Measurements from ENCODE around the gene RIPOR3. TPM values are rescaled to one million over a fixed set of nuclear protein-coding genes. Genes with fewer than 3 reads are reported as not detected.

RIPOR3 gene
- total and polyA plus RNA-seq, 9 of the 15 experiments (the other 6 are each of a cell fraction or from before 2014, with no cell fraction given): 3.3 to 62.7 (median 21.4) TPM

DNA sequence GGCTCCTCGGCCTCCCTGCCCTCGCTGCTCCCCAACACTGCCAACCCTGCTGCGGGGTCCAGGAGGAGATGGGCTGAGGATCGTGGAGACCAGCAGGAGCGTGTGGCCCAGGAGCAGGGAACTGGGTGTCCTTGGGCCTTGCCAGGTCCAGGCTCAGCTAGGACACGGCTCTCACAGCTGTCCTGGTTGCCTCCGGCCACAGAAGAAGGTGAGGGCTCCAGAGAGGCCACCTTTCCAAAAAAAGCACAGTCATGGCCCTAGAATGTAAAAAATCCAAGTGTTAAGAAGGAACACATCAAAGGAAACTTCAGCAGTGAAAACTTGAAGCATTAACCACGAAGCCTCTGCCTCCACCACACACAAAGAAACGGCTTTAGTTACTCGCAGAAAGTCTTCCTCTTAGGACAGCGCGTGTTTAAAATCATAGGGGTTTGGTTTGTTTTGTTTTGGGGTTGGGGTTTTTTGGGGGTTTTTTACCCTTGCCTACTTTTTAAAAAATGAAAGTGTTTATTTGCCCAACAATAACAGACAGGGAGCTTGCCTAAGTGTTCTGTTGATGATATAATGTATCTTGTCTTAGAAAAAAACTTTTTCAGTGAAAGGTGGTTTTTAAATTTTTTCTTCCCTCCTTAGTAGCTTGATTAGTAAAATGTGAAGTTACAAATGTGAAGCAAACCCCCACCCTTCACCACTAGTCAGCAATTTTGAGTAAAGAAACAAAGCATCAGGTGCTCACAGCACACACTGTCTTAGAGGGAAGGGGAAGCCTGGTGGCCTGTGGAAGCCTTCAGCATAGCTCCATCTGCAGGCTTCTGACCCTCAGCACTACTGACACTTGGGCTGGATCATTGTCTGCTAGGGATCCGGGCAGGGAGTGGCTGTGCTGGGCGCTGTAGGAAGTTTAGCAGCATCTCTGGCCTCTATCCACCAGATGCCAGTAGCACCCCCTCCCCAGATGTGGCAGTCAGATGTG is 121.2 kb downstream of the RIPOR3 start (continued):
- TF ChIP-seq, protein P1, sequence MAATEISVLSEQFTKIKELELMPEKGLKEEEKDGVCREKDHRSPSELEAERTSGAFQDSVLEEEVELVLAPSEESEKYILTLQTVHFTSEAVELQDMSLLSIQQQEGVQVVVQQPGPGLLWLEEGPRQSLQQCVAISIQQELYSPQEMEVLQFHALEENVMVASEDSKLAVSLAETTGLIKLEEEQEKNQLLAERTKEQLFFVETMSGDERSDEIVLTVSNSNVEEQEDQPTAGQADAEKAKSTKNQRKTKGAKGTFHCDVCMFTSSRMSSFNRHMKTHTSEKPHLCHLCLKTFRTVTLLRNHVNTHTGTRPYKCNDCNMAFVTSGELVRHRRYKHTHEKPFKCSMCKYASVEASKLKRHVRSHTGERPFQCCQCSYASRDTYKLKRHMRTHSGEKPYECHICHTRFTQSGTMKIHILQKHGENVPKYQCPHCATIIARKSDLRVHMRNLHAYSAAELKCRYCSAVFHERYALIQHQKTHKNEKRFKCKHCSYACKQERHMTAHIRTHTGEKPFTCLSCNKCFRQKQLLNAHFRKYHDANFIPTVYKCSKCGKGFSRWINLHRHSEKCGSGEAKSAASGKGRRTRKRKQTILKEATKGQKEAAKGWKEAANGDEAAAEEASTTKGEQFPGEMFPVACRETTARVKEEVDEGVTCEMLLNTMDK (IDR thresholded peaks at IDR 0.05; ENCODE audit: borderline replicate concordance, insufficient read depth, low read depth, low read length, poor library complexity, severe bottlenecking): peak; percentile 8
- TF ChIP-seq RB1 (IDR thresholded peaks at IDR 0.05; ENCODE audit: low read depth) (peak; percentile 60; the same call in 1 of the 2 replicates), GABPA (tag; conservative IDR thresholded peaks at IDR 0.05; ENCODE audit: low read depth) (no peak), ELF2 (CRISPR knock-in tag; IDR thresholded peaks at IDR 0.05) (no peak), ZNF217 (CRISPR knock-in tag; IDR thresholded peaks at IDR 0.05) (no peak), ETS2 (tag; IDR thresholded peaks at IDR 0.05; ENCODE audit: borderline replicate concordance, poor library complexity, severe bottlenecking) (no peak), HIVEP1 (CRISPR knock-in tag; IDR thresholded peaks at IDR 0.05) (no peak), BHLHE40 (IDR thresholded peaks at IDR 0.05; ENCODE audit: low read length) (peak; percentile 20; the same call in 1 of the 2 replicates), SLC30A9 (CRISPR knock-in tag; IDR thresholded peaks at IDR 0.05) (no peak), MAFF (IDR thresholded peaks at IDR 0.05; ENCODE audit: low read length) (peak; percentile 87), ZSCAN29 (IDR thresholded peaks at IDR 0.05) (0 out of 2 replicates have a peak, but pooled peaks have one; percentile 5), SP1 (CRISPR knock-in tag; IDR thresholded peaks at IDR 0.05) (no peak), SMC3 (conservative IDR thresholded peaks at IDR 0.05; ENCODE audit: insufficient read depth, low read depth, low read length) (peak; percentile 66), TGIF2 (CRISPR knock-in tag; IDR thresholded peaks at IDR 0.05) (no peak), GATAD2A (IDR thresholded peaks at IDR 0.05) (no peak)
- TF ChIP-seq, protein P2, sequence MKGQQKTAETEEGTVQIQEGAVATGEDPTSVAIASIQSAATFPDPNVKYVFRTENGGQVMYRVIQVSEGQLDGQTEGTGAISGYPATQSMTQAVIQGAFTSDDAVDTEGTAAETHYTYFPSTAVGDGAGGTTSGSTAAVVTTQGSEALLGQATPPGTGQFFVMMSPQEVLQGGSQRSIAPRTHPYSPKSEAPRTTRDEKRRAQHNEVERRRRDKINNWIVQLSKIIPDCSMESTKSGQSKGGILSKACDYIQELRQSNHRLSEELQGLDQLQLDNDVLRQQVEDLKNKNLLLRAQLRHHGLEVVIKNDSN (CRISPR knock-in tag; IDR thresholded peaks at IDR 0.05): no peak
- TF ChIP-seq, protein P3, sequence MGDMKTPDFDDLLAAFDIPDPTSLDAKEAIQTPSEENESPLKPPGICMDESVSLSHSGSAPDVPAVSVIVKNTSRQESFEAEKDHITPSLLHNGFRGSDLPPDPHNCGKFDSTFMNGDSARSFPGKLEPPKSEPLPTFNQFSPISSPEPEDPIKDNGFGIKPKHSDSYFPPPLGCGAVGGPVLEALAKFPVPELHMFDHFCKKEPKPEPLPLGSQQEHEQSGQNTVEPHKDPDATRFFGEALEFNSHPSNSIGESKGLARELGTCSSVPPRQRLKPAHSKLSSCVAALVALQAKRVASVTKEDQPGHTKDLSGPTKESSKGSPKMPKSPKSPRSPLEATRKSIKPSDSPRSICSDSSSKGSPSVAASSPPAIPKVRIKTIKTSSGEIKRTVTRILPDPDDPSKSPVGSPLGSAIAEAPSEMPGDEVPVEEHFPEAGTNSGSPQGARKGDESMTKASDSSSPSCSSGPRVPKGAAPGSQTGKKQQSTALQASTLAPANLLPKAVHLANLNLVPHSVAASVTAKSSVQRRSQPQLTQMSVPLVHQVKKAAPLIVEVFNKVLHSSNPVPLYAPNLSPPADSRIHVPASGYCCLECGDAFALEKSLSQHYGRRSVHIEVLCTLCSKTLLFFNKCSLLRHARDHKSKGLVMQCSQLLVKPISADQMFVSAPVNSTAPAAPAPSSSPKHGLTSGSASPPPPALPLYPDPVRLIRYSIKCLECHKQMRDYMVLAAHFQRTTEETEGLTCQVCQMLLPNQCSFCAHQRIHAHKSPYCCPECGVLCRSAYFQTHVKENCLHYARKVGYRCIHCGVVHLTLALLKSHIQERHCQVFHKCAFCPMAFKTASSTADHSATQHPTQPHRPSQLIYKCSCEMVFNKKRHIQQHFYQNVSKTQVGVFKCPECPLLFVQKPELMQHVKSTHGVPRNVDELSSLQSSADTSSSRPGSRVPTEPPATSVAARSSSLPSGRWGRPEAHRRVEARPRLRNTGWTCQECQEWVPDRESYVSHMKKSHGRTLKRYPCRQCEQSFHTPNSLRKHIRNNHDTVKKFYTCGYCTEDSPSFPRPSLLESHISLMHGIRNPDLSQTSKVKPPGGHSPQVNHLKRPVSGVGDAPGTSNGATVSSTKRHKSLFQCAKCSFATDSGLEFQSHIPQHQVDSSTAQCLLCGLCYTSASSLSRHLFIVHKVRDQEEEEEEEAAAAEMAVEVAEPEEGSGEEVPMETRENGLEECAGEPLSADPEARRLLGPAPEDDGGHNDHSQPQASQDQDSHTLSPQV (IDR thresholded peaks at IDR 0.05): peak; percentile 48; the same call in 1 of the 2 replicates
- TF ChIP-seq, protein P4, sequence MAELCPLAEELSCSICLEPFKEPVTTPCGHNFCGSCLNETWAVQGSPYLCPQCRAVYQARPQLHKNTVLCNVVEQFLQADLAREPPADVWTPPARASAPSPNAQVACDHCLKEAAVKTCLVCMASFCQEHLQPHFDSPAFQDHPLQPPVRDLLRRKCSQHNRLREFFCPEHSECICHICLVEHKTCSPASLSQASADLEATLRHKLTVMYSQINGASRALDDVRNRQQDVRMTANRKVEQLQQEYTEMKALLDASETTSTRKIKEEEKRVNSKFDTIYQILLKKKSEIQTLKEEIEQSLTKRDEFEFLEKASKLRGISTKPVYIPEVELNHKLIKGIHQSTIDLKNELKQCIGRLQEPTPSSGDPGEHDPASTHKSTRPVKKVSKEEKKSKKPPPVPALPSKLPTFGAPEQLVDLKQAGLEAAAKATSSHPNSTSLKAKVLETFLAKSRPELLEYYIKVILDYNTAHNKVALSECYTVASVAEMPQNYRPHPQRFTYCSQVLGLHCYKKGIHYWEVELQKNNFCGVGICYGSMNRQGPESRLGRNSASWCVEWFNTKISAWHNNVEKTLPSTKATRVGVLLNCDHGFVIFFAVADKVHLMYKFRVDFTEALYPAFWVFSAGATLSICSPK (IDR thresholded peaks at IDR 0.05; ENCODE audit: borderline replicate concordance): no peak

All from K562 (cell line).